GM19193 (cell line): ENCODE data around the gene UBXN7.

ENCODE experiments used
- POLR2A ChIP-seq: IDR thresholded peaks from 4 replicates; pipeline ENCODE4 v1.6.1; 2011; ENCODE audit not compliant: insufficient read depth, insufficient read length; ENCODE audit errors: extremely low read depth

UBXN7 gene, protein sequence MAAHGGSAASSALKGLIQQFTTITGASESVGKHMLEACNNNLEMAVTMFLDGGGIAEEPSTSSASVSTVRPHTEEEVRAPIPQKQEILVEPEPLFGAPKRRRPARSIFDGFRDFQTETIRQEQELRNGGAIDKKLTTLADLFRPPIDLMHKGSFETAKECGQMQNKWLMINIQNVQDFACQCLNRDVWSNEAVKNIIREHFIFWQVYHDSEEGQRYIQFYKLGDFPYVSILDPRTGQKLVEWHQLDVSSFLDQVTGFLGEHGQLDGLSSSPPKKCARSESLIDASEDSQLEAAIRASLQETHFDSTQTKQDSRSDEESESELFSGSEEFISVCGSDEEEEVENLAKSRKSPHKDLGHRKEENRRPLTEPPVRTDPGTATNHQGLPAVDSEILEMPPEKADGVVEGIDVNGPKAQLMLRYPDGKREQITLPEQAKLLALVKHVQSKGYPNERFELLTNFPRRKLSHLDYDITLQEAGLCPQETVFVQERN

GRCh38 chr3:196432137-196432879 is at the start of gene UBXN7:
UBXN7 (minus strand) TSS chr3:196432427; CDS start chr3:196432399, 28 bp downstream.
- peak; percentile 88 for TF ChIP-seq POLR2A

DNA sequence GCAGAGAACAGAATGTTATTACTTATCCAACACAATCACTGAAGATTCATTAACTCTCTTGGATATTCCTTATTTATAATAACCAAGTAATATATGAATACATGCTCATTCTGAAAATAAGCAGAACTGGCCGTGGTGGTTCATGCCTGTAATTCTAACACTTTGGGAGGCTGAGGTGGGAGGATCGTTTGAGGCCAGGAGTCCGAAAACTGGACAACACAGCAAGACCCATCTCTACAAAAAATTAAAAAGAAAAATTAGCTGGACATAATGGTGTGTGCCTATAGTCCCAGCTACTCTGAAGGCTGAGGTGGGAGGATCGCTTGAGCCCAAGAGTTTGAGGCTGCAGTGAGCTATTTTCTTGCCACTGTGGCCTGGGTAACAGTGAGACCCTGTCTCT is 45.5 kb upstream of the UBXN7 start:
- TF ChIP-seq POLR2A, result no peak

DNA sequence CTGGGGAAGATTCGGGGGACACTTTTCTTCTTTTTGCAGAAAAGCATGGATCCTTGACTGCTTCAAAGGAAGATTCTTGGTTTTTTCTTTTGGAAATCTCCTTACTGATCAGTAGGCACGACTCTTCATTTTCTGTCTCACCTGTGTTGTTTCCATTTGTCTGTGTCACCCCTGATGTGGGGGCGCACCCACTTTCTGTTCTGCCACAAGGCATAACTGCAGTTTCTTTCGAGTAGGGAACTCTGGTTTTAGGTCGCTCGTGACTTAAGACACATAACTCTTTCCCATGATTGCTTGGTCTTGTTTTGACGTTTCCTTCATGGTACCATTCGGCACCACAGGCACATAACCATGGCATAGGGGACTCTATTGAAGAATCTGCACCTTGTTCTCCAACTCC is 40.1 kb upstream of the UBXN7 start:
- TF ChIP-seq POLR2A, result no peak

- TF ChIP-seq POLR2A, result no peak
Measured at GRCh38 chr3:196471551-196471950, 39.3 kb upstream of the UBXN7 start.

GRCh38 chr3:196463804-196464203 is 31.6 kb upstream of the UBXN7 start:
- TF ChIP-seq POLR2A, result no peak

- TF ChIP-seq POLR2A, result no peak
Measured at GRCh38 chr3:196463478-196463756, 31.2 kb upstream of the UBXN7 start.

DNA sequence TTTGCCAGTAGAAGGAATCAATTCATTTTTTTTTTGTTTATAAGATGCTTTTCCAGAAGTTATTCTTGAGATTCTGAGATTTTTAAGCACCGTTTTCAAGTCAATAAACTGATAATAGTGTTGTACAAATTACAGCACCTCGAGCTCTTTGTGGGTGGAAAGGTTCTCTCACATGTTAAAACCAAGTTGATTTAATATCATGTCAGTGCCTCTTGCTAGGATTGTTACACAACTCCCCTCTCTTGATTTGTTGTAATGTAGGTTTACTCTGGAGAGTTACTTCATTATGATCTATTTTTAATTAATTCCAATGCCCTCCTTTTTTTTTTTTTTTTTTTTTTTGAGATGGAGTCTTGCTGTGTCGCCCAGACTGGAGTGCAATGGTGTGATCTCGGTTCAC is 25.8 kb upstream of the UBXN7 start:
- TF ChIP-seq POLR2A, result no peak

DNA sequence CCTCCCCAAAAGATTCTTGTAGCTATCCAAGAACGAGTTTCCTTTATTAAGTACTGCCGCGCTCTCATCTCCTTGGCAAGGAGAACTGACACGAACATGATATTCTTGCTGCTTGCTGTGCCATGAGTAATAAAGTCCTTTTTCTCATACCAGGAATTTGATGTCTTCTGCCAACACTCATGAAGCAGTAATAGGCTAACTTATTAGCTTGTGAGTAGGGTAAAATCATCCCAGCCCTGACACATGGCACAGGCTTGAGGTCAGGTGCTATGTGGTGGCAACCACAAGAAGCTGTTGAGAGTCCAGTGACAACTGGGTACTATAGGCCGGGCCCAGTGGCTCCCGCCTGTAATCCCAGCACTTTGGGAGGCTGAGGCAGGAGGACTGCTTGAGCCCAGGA is 22.7 kb upstream of the UBXN7 start:
- no peak for TF ChIP-seq POLR2A

DNA sequence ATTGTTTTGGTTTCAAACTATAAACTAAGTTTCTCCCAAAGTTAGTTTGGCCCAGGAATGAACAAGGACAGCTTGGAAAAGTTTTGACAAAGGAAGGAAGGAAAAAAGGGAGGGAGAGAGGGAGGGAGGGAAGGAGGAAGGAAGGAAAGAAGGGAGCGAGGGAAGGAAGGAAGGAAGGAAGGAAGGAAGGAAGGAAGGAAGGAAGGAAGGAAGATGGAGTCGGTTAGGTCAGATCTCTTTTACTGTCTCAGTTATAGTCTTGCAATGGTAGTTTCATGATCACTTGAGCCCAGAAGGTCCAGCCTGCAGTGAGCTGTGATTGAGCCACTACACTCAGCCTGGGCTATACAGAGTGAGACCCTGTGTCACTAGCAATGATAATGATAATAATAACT is 12.3 kb upstream of the UBXN7 start:
- TF ChIP-seq POLR2A, result no peak

- TF ChIP-seq POLR2A, result no peak
Measured at GRCh38 chr3:196440696-196441095, 8.5 kb upstream of the UBXN7 start.

DNA sequence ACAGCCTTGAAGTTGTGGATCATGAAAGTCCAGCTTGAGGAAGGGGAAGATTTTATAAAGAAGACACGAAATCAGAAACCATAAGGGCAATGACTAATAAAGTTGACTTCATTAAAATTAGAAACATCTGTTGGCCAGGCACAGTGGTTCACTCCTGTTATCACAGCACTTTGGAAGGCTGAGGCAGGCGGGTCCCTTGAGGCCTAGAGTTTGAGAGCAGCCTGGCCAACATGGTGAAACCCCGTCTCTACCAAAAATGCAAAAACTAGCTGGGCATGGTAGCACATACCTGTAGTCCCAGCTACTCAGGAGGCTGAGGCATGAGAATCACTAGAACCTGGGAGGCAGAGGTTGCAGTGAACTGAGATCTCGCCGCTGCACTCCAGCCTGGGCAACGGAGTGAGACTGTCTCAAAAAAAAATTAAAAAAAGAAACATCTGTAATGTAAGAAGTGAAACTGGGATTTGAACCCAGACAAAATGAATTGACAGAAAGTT is 7.9 kb upstream of the UBXN7 start:
- TF ChIP-seq POLR2A, result no peak

- TF ChIP-seq POLR2A, result no peak
Measured at GRCh38 chr3:196431181-196432136, 768 bp downstream of the UBXN7 start.

DNA sequence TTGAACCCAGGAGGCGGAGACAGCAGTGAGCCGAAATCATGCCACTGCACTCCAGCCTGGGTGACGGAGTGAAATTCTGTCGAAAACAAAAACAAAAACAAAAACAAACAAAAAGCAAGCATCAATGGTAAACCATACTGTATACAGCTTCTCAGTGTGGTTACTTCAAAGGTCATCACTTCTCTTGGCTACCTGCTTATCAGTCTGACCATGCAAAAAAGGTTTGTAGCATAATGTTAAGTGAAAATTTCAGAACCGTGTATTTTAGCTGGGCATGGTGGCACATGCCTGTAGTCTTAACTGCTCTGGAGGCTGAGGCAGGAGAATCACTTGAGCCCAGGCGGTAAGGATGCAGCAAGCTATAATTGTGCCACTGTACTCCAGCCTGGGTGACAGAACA is 4.2 kb downstream of the UBXN7 start:
- TF ChIP-seq POLR2A, result no peak

DNA sequence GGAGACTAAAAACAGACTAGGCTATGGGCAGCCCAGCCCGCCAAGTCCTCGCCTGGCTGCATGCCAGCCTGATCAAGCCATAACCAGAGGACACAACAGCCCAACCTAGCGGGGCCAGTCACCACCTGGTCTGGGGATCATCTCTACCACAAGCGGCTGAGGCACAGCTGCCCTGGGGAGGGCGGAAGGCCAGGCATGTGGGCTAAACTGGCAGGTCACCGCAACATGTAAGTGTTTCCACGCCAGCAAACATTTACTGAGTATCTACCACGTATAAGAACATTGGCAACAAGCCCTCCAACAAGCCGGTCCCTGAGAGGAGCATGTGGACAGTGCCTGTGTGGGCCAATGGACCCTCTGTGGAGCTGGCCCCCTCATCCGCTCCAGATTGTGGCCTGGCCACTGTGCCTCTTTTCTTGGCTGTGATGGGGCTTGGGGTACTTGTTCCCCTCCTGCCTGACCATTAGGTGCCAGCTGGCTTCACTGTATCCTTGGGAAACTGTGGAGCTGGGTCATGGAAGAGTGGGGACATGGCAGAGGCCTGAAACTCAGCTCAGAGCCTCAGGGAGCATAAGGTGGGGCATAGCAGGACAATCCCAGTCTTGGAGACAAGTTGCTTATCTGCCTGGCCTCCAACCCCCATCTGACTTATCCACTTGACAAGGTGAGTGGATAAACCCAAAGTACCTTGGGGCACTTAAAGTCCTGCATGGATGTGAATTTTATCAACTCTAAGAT is 9.0 kb downstream of the UBXN7 start:
- no peak for TF ChIP-seq POLR2A
